GM20431 (cell line): ENCODE data around the gene HS1BP3.

Experiments
- in situ Hi-C: fragments of 300-500 bp; cut with MseI, MboI; formaldehyde crosslinking; loops from one replicate; pipeline ENCODE4 v1.15.0; 2020; ENCODE audit warnings: low sequenced_read_pairs; ENCODE audit not compliant: unreplicated experiment

Gene HS1BP3

GRCh38 chr2:20593072-20594034, 57.5 kb downstream of the HS1BP3 start:
- in situ Hi-C loops = no loop called here

GRCh38 chr2:20592106-20593071, 58.5 kb downstream of the HS1BP3 start:
- in situ Hi-C loops = no loop called here

DNA sequence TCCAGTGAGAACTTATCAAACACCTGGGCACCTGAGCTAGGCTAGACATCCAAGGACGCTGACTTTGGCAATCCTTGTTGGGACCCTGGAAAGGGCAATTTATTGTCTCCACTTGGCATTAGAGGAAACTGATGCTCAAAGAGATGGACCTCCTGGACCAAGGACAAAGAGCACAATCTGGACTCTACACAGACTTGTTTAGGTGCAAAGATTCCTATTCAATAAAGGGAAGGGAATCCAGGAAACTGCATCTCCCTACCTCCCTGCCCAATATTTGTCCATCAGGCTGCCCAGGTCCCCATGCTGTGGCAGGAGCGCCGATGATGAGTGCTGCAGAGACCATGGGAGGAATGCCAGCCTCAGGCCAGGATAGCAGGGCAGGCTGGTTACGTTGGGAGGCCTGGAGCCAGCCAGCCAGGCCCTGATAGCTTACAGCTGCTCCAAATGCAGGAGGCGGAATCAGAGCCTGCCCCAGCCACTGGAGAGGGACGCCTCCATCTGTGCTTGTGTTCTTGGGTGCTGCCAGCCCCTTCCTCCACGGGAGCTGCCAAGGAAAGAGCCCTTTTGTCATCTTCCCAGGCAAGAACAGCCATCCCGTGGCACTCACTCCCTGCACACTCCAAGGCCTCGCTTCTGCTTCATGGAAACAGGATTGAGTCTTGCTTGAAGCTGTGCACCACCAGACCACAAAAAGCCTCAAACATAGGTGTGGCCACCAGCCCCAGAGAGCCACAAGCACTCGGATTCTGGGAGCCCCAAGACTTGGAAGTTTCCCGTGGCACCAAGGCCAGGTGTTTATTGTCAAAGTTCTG, 60.0 kb downstream of the HS1BP3 start:
- in situ Hi-C loops = no loop called here

GRCh38 chr2:20589975-20590703, 60.8 kb downstream of the HS1BP3 start:
- in situ Hi-C loops = no loop called here

DNA sequence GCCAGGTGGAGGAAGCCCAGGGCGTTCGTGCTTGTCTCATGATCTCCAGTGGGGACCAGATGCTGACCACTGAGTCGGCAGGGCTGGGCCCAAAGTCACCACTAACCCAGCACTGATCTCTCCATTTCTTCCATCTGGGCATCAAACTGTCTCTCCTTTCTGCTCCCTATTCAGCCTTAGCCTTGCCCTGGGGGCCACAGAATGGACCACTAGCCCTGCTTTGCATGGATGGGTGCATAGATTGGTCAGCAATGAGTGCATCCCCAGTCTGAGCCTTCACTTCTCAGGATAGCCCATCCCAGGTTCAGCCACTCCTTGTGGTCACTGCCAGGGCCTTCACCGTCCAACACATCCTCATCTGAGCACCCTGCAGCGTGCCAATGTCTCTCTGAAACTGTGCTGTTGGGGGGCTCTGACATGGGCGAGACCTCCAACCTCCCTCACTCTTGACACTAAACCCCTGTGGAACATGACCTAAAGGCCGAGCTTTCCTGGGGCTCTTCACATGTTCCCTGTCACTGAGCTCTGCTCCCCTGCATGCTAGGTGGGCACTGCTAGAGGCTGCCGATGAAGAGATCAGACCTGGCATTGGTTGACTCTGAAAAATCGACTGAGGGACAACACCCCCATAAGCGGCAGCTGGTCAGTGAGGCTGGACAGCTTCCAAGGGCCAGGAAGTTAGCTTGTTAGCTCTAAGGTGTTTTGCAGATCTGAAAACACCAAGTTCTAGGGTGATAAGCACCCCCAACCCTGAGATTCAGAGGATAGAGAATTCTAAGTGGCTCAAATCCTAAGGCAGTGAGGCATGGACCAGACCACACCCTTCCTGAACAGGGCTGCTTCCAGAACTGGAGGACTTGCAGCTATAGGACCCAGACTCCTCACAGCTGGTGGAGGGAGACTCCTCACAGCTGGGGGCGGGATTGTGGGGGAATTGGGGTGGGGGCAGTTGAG, 61.7 kb downstream of the HS1BP3 start:
- in situ Hi-C loops = no loop called here

- in situ Hi-C loops = no loop called here
Measured at GRCh38 chr2:20585710-20586594, 64.9 kb downstream of the HS1BP3 start.

DNA sequence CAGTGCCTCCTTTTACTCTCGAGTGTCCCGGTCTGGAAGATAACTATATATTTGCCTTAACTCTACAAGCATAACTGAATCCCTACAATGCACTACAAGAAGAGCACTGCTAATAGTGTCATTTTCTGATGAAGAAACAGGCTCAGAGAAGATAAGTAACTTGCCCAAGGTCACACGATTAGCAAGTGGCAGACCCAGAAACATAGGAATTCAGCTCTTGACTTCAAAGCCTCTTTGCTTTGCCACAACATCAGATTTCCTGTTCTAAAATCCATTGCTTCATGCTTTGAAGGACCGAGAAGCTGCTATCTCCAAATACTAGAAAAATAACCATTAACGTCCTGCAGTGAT, 65.6 kb downstream of the HS1BP3 start:
- in situ Hi-C loops = no loop called here

- in situ Hi-C loops = no loop called here
Measured at GRCh38 chr2:20584399-20585358, 66.2 kb downstream of the HS1BP3 start.

- in situ Hi-C loops = no loop called here
Measured at GRCh38 chr2:20584045-20584398, 66.9 kb downstream of the HS1BP3 start.

DNA sequence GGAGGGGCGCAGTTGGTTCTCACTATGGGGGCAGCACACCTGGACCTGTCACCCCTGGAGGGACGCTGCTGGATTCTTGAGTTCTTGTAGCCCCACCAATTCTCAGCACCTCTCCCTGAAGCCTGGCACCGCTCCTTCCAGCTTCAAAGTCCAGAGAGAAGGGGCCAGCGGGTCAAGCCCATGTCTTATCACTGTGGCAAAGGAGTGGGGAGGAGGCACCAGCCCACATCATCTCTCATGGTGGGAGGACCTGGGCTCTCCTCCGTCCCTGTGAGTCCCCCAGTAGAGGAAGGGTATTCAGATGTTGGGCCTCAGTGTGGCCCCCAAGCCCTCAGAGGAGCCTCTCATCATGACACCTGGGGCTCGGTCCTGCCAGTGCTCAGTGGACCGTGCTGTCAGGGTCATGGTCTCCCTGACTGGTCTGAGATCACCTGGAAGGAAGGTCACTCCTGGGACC, 67.4 kb downstream of the HS1BP3 start:
- in situ Hi-C loops = no loop called here

GRCh38 chr2:20582600-20583221, 68.2 kb downstream of the HS1BP3 start:
- in situ Hi-C loops = no loop called here

DNA sequence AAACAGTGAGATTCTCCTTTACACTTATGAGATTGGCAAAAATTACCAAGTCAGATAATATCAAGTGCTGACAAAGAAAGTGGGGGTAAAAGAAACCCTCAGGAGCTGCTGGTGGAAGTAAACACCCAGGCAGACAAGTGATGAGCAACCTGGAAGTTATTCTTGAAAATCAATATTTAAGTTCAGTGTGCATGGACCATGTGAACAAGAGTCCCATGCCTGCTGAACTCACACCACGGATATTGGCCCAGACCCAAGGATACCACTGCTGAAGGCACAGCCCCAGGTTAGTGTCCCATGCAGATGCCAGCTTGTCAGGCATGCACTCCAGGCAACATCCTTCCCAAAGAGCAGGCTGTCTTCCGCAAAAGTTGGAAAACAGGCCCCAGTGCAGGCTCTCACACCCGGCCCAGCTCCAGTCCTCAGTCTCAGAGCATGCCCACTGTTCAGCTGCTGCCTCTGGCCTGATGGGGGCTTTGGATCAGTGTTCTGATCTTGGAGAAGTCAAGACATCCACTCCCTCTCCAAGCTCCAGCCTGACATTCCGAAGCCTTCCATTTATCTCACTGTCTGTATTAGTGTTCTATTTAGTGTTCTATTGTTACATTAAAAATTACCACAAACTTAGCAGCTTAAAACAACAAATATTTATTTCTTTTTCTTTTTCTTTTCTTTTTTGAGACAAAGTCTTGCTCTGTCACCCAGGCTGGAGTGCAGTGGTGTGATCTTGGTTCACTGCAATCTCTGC, 70.0 kb downstream of the HS1BP3 start:
- in situ Hi-C loops = no loop called here

- in situ Hi-C loops = no loop called here
Measured at GRCh38 chr2:20579866-20580265, 71.0 kb downstream of the HS1BP3 start.

GRCh38 chr2:20578895-20579825, 71.7 kb downstream of the HS1BP3 start:
- in situ Hi-C loops = no loop called here
